HEK293 (cell line): ENCODE data around the gene LANCL2.

Experiments used
- GLI2 ChIP-seq: fragments of 450-650 bp; formaldehyde crosslinking; IDR thresholded peaks from 2 replicates; pipeline ENCODE4; 2017; ENCODE audit warnings: missing biosample characterization, missing genetic modification characterization, low read depth, borderline replicate concordance
- KLF16 ChIP-seq: fragments of 450-650 bp; formaldehyde crosslinking; IDR thresholded peaks from 2 replicates; pipeline ENCODE4 v1.5.1; 2017; ENCODE audit warnings: missing biosample characterization, missing genetic modification characterization
- KLF7 ChIP-seq: fragments of 450-650 bp; formaldehyde crosslinking; IDR thresholded peaks from 2 replicates; pipeline ENCODE4 v1.5.1; 2016; ENCODE audit warnings: missing biosample characterization, missing genetic modification characterization, borderline replicate concordance
- KLF8 ChIP-seq: fragments of 450-650 bp; formaldehyde crosslinking; IDR thresholded peaks from 2 replicates; pipeline ENCODE4 v1.5.1; 2016; ENCODE audit warnings: missing biosample characterization, missing genetic modification characterization
- ZBTB17 ChIP-seq: fragments of 450-650 bp; formaldehyde crosslinking; IDR thresholded peaks from 2 replicates; pipeline ENCODE4 v1.5.1; 2016; ENCODE audit warnings: missing biosample characterization, missing genetic modification characterization
- ZBTB21 ChIP-seq: fragments of 450-650 bp; formaldehyde crosslinking; IDR thresholded peaks from 2 replicates; pipeline ENCODE4 v1.5.1; 2017; ENCODE audit warnings: missing biosample characterization, missing genetic modification characterization
- ZEB2 ChIP-seq: fragments of 450-650 bp; formaldehyde crosslinking; IDR thresholded peaks from 2 replicates; pipeline ENCODE4 v1.5.1; 2016; ENCODE audit warnings: missing biosample characterization, missing genetic modification characterization
- ZIC2 ChIP-seq: fragments of 450-650 bp; formaldehyde crosslinking; IDR thresholded peaks from 2 replicates; pipeline ENCODE4 v1.5.1; 2016; ENCODE audit warnings: missing biosample characterization, missing genetic modification characterization
- ZNF10 ChIP-seq: fragments of 450-650 bp; formaldehyde crosslinking; IDR thresholded peaks from 2 replicates; pipeline ENCODE4 v1.5.1; 2017; ENCODE audit warnings: missing biosample characterization, missing genetic modification characterization
- ZNF114 ChIP-seq: fragments of 450-650 bp; formaldehyde crosslinking; IDR thresholded peaks from 2 replicates; pipeline ENCODE4 v1.5.0; 2017; ENCODE audit warnings: missing biosample characterization, missing genetic modification characterization
- ZNF157 ChIP-seq: fragments of 450-650 bp; formaldehyde crosslinking; IDR thresholded peaks from 2 replicates; pipeline ENCODE4 v1.5.1; 2016; ENCODE audit warnings: missing biosample characterization, missing genetic modification characterization
- ZNF175 ChIP-seq: fragments of 450-650 bp; formaldehyde crosslinking; IDR thresholded peaks from 2 replicates; pipeline ENCODE4 v1.5.1; 2016; ENCODE audit warnings: missing biosample characterization, missing genetic modification characterization
- ZNF324 ChIP-seq: fragments of 450-650 bp; formaldehyde crosslinking; IDR thresholded peaks from 2 replicates; pipeline ENCODE4 v1.5.1; 2016; ENCODE audit warnings: missing biosample characterization, missing genetic modification characterization
- ZNF394 ChIP-seq: fragments of 450-650 bp; formaldehyde crosslinking; IDR thresholded peaks from 2 replicates; pipeline ENCODE4 v1.5.1; 2016; ENCODE audit warnings: missing biosample characterization, missing genetic modification characterization, mild to moderate bottlenecking, moderate library complexity, borderline replicate concordance
- ZNF501 ChIP-seq: fragments of 450-650 bp; formaldehyde crosslinking; IDR thresholded peaks from 2 replicates; pipeline ENCODE4 v1.5.1; 2016; ENCODE audit warnings: missing biosample characterization, missing genetic modification characterization
- ZNF600 ChIP-seq: fragments of 450-650 bp; formaldehyde crosslinking; IDR thresholded peaks from 2 replicates; pipeline ENCODE4 v1.5.1; 2016; ENCODE audit warnings: missing biosample characterization, missing genetic modification characterization
- ZNF610 ChIP-seq: fragments of 450-650 bp; formaldehyde crosslinking; IDR thresholded peaks from 2 replicates; pipeline ENCODE4 v1.5.1; 2016; ENCODE audit warnings: missing biosample characterization, missing genetic modification characterization, borderline replicate concordance
- ZNF76 ChIP-seq: fragments of 450-650 bp; formaldehyde crosslinking; IDR thresholded peaks from 2 replicates; pipeline ENCODE4; 2016; ENCODE audit warnings: low read depth, missing biosample characterization, missing genetic modification characterization, borderline replicate concordance
- ZNF785 ChIP-seq: fragments of 450-650 bp; formaldehyde crosslinking; IDR thresholded peaks from 2 replicates; pipeline ENCODE4 v1.5.1; 2016; ENCODE audit warnings: missing biosample characterization, missing genetic modification characterization
- TF ChIP-seq, protein P1 (sequence below): fragments of 450-650 bp; formaldehyde crosslinking; conservative IDR thresholded peaks from 2 replicates; pipeline ENCODE4 v1.5.1; 2016; ENCODE audit warnings: low read depth, missing biosample characterization, missing genetic modification characterization
- TF ChIP-seq, protein P2 (sequence below): fragments of 450-650 bp; formaldehyde crosslinking; optimal IDR thresholded peaks from 2 replicates; pipeline ENCODE3; 2016; ENCODE audit warnings: missing biosample characterization, mild to moderate bottlenecking, missing genetic modification characterization
- TF ChIP-seq, protein P3 (sequence below): fragments of 450-650 bp; formaldehyde crosslinking; IDR thresholded peaks from 2 replicates; pipeline ENCODE4 v1.5.1; 2016; ENCODE audit warnings: missing biosample characterization, missing genetic modification characterization
- TF ChIP-seq, protein P4 (sequence below): fragments of 450-650 bp; formaldehyde crosslinking; IDR thresholded peaks from 2 replicates; pipeline ENCODE4 v1.5.1; 2016; ENCODE audit warnings: missing biosample characterization, missing genetic modification characterization
- TF ChIP-seq, protein P5 (sequence below): fragments of 450-650 bp; formaldehyde crosslinking; IDR thresholded peaks from 2 replicates; pipeline ENCODE4 v1.5.1; 2016; ENCODE audit warnings: missing biosample characterization, missing genetic modification characterization

Gene LANCL2

DNA sequence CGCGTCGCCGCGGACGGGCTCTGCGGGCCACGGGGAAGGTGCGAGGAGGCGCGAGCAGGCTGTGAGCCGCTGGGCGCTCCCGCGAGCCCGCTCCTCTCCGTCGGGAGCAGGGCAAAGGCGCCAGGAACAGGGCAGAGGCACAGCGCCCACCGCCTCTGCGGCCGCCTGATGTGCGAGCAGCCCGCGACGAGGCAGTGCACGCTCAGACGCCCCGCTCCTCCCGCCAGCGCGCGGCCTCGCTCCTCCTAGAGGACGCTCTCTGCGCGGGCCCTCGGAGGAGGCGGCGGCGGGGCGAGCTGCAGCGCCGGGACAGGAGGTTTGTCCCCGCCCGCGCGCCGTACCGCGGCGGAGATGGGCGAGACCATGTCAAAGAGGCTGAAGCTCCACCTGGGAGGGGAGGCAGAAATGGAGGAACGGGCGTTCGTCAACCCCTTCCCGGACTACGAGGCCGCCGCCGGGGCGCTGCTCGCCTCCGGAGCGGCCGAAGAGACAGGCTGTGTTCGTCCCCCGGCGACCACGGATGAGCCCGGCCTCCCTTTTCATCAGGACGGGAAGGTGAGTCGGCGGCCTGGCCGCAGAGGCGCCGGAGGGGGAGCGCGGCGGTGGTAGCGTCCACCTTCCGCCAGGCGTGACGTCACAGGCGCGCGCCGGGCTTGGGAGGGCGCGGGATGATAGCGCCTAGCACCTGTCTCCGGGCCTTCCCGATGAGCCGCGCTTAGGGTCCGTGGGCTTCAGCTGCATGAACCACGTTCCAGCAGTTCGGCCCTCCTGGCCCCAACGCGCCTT is 731 bp downstream of the LANCL2 start (continued):
- TF ChIP-seq, protein P1, sequence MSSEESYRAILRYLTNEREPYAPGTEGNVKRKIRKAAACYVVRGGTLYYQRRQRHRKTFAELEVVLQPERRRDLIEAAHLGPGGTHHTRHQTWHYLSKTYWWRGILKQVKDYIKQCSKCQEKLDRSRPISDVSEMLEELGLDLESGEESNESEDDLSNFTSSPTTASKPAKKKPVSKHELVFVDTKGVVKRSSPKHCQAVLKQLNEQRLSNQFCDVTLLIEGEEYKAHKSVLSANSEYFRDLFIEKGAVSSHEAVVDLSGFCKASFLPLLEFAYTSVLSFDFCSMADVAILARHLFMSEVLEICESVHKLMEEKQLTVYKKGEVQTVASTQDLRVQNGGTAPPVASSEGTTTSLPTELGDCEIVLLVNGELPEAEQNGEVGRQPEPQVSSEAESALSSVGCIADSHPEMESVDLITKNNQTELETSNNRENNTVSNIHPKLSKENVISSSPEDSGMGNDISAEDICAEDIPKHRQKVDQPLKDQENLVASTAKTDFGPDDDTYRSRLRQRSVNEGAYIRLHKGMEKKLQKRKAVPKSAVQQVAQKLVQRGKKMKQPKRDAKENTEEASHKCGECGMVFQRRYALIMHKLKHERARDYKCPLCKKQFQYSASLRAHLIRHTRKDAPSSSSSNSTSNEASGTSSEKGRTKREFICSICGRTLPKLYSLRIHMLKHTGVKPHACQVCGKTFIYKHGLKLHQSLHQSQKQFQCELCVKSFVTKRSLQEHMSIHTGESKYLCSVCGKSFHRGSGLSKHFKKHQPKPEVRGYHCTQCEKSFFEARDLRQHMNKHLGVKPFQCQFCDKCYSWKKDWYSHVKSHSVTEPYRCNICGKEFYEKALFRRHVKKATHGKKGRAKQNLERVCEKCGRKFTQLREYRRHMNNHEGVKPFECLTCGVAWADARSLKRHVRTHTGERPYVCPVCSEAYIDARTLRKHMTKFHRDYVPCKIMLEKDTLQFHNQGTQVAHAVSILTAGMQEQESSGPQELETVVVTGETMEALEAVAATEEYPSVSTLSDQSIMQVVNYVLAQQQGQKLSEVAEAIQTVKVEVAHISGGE (tag by site-specific recombination): peak; percentile 67
- TF ChIP-seq KLF16 (peak; percentile 50; the same call in 1 of the 2 replicates), ZNF501 (peak; percentile 98), ZNF76 (peak; percentile 62; the same call in 1 of the 2 replicates), ZNF10 (tag by site-specific recombination) (0 out of 2 replicates have a peak, but pooled peaks have one; percentile 48), KLF7 (tag by site-specific recombination) (0 out of 2 replicates have a peak, but pooled peaks have one; percentile 36), ZNF175 (tag by site-specific recombination) (no peak), ZNF785 (tag by site-specific recombination) (no peak), ZBTB21 (tag by site-specific recombination) (peak; percentile 88), KLF8 (tag by site-specific recombination) (0 out of 2 replicates have a peak, but pooled peaks have one; percentile 74), ZNF610 (tag by site-specific recombination) (peak; percentile 52; the same call in 1 of the 2 replicates), ZNF114 (tag by site-specific recombination) (no peak), ZNF600 (tag by site-specific recombination) (peak; percentile 65; the same call in 1 of the 2 replicates), GLI2 (tag by site-specific recombination) (no peak), ZBTB17 (peak; percentile 71), ZNF157 (tag by site-specific recombination) (no peak), ZNF394 (tag by site-specific recombination) (peak; percentile 69; the same call in 1 of the 2 replicates), ZNF324 (tag by site-specific recombination) (0 out of 2 replicates have a peak, but pooled peaks have one; percentile 74), ZIC2 (tag by site-specific recombination) (no peak), ZEB2 (tag by site-specific recombination) (peak; percentile 89)
- TF ChIP-seq, protein P2, sequence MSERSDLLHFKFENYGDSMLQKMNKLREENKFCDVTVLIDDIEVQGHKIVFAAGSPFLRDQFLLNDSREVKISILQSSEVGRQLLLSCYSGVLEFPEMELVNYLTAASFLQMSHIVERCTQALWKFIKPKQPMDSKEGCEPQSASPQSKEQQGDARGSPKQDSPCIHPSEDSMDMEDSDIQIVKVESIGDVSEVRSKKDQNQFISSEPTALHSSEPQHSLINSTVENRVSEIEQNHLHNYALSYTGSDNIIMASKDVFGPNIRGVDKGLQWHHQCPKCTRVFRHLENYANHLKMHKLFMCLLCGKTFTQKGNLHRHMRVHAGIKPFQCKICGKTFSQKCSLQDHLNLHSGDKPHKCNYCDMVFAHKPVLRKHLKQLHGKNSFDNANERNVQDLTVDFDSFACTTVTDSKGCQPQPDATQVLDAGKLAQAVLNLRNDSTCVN (tag by site-specific recombination): peak; percentile 95
- TF ChIP-seq, protein P3, sequence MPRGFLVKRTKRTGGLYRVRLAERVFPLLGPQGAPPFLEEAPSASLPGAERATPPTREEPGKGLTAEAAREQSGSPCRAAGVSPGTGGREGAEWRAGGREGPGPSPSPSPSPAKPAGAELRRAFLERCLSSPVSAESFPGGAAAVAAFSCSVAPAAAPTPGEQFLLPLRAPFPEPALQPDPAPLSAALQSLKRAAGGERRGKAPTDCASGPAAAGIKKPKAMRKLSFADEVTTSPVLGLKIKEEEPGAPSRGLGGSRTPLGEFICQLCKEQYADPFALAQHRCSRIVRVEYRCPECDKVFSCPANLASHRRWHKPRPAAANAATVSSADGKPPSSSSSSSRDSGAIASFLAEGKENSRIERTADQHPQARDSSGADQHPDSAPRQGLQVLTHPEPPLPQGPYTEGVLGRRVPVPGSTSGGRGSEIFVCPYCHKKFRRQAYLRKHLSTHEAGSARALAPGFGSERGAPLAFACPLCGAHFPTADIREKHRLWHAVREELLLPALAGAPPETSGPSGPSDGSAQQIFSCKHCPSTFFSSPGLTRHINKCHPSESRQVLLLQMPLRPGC: 0 out of 2 replicates have a peak, but pooled peaks have one; percentile 43
- TF ChIP-seq, protein P4, sequence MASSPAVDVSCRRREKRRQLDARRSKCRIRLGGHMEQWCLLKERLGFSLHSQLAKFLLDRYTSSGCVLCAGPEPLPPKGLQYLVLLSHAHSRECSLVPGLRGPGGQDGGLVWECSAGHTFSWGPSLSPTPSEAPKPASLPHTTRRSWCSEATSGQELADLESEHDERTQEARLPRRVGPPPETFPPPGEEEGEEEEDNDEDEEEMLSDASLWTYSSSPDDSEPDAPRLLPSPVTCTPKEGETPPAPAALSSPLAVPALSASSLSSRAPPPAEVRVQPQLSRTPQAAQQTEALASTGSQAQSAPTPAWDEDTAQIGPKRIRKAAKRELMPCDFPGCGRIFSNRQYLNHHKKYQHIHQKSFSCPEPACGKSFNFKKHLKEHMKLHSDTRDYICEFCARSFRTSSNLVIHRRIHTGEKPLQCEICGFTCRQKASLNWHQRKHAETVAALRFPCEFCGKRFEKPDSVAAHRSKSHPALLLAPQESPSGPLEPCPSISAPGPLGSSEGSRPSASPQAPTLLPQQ (tag by site-specific recombination): peak; percentile 65
- TF ChIP-seq, protein P5, sequence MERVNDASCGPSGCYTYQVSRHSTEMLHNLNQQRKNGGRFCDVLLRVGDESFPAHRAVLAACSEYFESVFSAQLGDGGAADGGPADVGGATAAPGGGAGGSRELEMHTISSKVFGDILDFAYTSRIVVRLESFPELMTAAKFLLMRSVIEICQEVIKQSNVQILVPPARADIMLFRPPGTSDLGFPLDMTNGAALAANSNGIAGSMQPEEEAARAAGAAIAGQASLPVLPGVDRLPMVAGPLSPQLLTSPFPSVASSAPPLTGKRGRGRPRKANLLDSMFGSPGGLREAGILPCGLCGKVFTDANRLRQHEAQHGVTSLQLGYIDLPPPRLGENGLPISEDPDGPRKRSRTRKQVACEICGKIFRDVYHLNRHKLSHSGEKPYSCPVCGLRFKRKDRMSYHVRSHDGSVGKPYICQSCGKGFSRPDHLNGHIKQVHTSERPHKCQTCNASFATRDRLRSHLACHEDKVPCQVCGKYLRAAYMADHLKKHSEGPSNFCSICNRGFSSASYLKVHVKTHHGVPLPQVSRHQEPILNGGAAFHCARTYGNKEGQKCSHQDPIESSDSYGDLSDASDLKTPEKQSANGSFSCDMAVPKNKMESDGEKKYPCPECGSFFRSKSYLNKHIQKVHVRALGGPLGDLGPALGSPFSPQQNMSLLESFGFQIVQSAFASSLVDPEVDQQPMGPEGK (tag by site-specific recombination): peak; percentile 36; the same call in 1 of the 2 replicates
